Activated CD4-positive, alpha-beta memory T cell treated with anti-CD3 and anti-CD28 coated beads for 36 hours (primary cell): ENCODE data around the gene HAUS2. TPM values are rescaled to one million over a fixed set of nuclear protein-coding genes. Genes with fewer than 3 reads are reported as not detected.
A peak's percentile ranks its signal among the peaks of the same experiment; 100 is the strongest.

Source experiments
- CTCF ChIA-PET: fragments of 350-600 bp; sonication (Branson Sonifier 250); formaldehyde crosslinking; loops from one replicate; lab custom pipeline; 2021; ENCODE audit warnings: antibody characterized with exemption, inconsistent platforms; lab: Charles Lee
- POLR2A ChIA-PET: fragments of 350-600 bp; sonication (Branson Sonifier 250); formaldehyde crosslinking; loops from one replicate; lab custom pipeline; 2021; ENCODE audit warnings: antibody characterized with exemption; lab: Charles Lee
- DNase-seq: peaks from one replicate; pipeline ENCODE4 v3.0.0-alpha.2; 2020
- H3K27ac Mint-ChIP-seq: one replicate; pipeline ENCODE4 v1.8.0; 2021; ENCODE audit warnings: mixed read lengths
- H3K27me3 Mint-ChIP-seq: one replicate; pipeline ENCODE4 v1.8.0; 2021; ENCODE audit warnings: mixed read lengths
- H3K36me3 Mint-ChIP-seq: one replicate; pipeline ENCODE4 v1.8.0; 2021; ENCODE audit warnings: mixed read lengths
- H3K4me1 Mint-ChIP-seq: one replicate; pipeline ENCODE4 v1.8.0; 2021; ENCODE audit warnings: low read depth, mixed read lengths
- H3K4me3 Mint-ChIP-seq: one replicate; pipeline ENCODE4 v1.8.0; 2021; ENCODE audit warnings: mild to moderate bottlenecking, mixed read lengths
- H3K9me3 Mint-ChIP-seq: one replicate; pipeline ENCODE4 v1.8.0; 2021; ENCODE audit warnings: mixed read lengths
- intact Hi-C: fragments of 100-400 bp; cut with micrococcal nuclease; formaldehyde crosslinking; loops from one replicate; pipeline ENCODE4 v1.15.1; 2023
- total RNA-seq, 2 experiments: library from RNA; stranded (reverse); gene quantifications; one replicate each; pipeline ENCODE4 v1.2.3, GENCODE V29; 2021

The HAUS2 gene
- total RNA-seq, 2 experiments from 2014 or later: 44.9 to 45.1 TPM

DNA sequence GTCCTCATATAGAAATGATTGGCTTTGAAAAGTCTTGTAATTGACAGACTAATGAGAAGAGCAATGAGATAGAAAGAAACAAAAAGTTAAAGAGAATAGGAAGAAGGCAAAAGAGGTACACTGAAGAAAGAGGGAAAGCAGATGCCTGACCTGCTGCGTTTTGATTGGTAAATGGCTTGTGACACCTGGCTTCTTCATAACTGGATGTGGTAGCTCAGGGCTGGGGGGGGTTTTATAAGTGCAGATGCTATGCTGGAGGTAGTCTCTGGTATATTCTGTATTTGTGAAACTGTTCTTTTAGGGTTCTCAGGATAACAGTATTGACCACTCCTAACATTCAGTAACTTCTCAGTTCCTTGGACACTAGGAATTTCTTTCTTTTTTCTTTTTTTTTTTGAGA lies 28.1 kb downstream of the HAUS2 start:
- Mint-ChIP-seq H3K27ac (no peak overlapping the region), H3K36me3 (no peaks in the 10 kb centered on the region), H3K9me3 (no peaks in the 10 kb centered on the region), H3K27me3 (peaks cover 19% of the 10 kb centered on the region), H3K4me3 (peak overlapping the region; percentile 84), H3K4me1 (peaks cover 26% of the 10 kb centered on the region)
- DNase-seq: no peak
- intact Hi-C loops: loop anchor here (5.0 to 10.0 kb wide), 4 partner anchors 161 to 608 kb away; partner anchors contain the start of genes CCNDBP1, CDAN1, GANC and TMEM87A
- CTCF ChIA-PET: no interaction called here
- POLR2A ChIA-PET: no interaction called here

DNA sequence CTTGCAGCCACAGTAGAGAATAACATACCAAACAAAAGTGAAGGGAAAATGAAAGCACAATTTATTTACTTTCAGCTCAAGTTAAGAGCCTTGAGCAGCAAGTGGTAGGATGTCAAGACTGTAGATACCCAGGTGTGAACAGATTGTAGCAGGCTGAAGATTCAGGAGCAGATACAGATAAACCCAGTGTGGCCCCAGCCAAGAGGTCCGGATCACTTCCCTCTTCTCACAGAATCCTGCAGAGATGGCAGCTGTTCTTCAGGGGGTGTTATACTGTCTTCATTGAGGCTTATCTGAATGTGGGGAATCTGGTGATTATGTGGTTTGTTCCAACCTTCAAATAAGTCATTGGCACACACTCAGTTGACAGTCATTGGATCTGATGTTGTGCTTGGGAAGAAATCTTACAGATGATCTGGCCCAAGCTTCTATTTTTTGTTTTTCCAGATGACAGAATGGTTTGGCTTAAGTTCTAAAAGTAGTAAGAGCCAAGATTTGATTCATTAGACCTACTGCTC lies 28.9 kb downstream of the HAUS2 start:
- Mint-ChIP-seq H3K4me3 (no peak overlapping the region), H3K9me3 (no peaks in the 10 kb centered on the region), H3K27me3 (peaks cover 19% of the 10 kb centered on the region), H3K27ac (no peak overlapping the region), H3K36me3 (no peaks in the 10 kb centered on the region), H3K4me1 (peaks cover 30% of the 10 kb centered on the region)
- intact Hi-C loops: loop anchor here (5.0 to 10.0 kb wide), 4 partner anchors 160 to 607 kb away; partner anchors contain the start of genes CCNDBP1, CDAN1, GANC and TMEM87A
- POLR2A ChIA-PET: no interaction called here
- CTCF ChIA-PET: no interaction called here
- no peak for DNase-seq

DNA sequence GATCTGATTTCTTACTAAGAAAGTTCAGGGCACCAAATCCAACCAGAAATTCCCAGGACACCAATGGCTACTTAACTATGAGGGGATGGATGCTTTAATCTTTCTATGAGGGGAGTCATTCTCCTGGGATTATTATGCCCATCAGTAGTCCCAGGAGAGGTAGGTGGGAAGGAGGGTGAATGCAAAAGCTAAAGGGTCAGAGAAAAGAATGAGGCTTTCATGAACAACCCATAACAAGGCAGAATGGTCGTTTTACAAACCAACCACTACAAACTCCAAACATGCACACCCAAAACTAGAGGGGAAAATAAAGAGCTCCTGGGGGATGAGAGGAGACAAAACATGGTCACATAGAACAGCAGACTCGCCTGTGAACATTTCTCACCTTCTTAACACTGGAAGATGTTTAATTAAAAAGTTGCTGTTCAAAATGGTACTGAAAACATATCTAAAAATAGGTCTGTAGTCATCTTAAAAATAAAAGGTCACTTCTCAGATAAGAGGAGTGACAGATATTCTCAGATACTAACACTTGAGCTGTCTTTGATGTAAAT lies 30.4 kb downstream of the HAUS2 start:
- Mint-ChIP-seq H3K4me3 (no peak overlapping the region), H3K36me3 (no peaks in the 10 kb centered on the region), H3K9me3 (no peaks in the 10 kb centered on the region), H3K27ac (no peak overlapping the region), H3K4me1 (peaks cover 30% of the 10 kb centered on the region), H3K27me3 (peaks cover 19% of the 10 kb centered on the region)
- CTCF ChIA-PET: no interaction called here
- intact Hi-C loops: loop anchor here (5.0 to 10.0 kb wide), 4 partner anchors 158 to 606 kb away; partner anchors contain the start of genes CCNDBP1, CDAN1, GANC and TMEM87A
- POLR2A ChIA-PET: no interaction called here
- no peak for DNase-seq

DNA sequence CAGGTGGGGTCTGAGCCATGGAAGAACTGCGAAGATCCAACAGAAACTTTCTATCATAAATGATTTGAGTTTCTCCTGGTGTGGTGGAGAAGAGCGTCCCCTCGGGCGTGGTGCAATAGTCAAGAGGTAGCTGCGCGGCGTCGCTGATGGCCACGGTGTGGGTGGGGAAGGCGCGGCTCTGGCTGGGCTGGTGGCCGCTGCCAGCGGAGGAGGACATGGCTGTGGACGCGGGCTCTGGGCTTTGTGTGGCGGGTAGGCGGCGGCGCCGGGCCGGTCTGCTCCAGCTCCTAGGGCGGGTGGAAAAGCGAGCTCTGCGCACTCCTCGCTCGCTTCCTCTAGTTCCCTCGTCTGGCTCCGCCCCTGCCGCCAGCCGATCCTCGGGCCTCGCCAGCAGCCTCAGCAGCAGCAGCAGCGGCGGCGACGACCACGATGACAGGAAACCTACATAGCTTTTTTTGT lies 32.7 kb downstream of the HAUS2 start:
- Mint-ChIP-seq H3K4me1 (peaks cover 21% of the 10 kb centered on the region), H3K9me3 (no peaks in the 10 kb centered on the region), H3K4me3 (peak overlapping the region; percentile 79), H3K27me3 (peaks cover 15% of the 10 kb centered on the region), H3K36me3 (no peaks in the 10 kb centered on the region), H3K27ac (no peak overlapping the region)
- POLR2A ChIA-PET: interaction anchor here (1.0 to 1.3 kb wide), 2 partner anchors 71 to 552 kb away, joined by 3 read pairs; partner anchors contain the start of gene TMEM62
- CTCF ChIA-PET: interaction anchor here (0.6 to 1.1 kb wide), 3 partner anchors 10 to 627 kb away, joined by 3 read pairs; no protein-coding TSS in a partner anchor
- DNase-seq: peak; percentile 86
- intact Hi-C loops: no loop called here

DNA sequence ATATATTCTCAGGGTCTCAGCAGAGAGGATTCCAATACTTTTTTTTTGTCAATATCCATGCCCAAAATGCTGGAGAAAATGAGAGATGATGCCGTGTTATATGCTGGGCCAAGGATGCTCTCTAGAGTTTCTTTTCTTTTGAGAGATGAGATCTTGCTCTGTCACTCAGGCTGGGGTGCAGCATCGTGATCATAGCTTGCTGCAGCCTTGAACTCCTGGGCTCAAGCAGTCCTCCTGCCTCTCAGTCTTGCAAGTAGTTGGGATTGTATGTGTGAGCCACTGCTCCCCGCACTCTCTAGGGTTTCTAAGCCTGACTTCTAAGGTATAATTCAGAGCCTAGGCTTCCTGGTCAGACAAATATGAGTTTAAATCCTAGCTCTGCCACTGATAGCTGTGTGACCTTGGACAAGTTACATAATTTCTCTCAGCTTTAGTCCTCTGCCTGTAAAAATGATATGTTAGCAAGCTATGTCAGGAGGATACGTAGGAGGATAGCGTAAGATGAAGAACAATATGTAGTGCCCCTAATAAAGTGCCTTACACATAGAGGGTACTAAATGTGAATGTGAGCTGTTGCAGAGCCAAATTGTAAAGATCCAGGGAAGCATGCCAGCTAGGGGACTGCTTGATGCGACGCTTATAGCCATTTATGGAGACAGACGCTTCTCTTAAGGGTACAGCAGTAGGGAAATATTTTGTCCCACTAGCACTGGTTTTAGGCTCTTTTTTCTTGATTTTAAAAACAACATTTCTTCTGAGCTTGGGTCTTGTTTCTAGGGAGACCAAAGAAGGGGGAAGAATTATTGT lies 34.1 kb downstream of the HAUS2 start:
- Mint-ChIP-seq H3K4me1 (peaks cover 16% of the 10 kb centered on the region), H3K9me3 (no peaks in the 10 kb centered on the region), H3K4me3 (no peak overlapping the region), H3K36me3 (no peaks in the 10 kb centered on the region), H3K27me3 (peaks cover 9% of the 10 kb centered on the region), H3K27ac (no peak overlapping the region)
- ChIA-PET POLR2A (no interaction called here), CTCF (interaction anchor here (0.5 to 0.8 kb wide), 4 partner anchors 9 to 41 kb away, joined by 3 read pairs; no protein-coding TSS in a partner anchor)
- DNase-seq: no peak
- intact Hi-C loops: no loop called here

DNA sequence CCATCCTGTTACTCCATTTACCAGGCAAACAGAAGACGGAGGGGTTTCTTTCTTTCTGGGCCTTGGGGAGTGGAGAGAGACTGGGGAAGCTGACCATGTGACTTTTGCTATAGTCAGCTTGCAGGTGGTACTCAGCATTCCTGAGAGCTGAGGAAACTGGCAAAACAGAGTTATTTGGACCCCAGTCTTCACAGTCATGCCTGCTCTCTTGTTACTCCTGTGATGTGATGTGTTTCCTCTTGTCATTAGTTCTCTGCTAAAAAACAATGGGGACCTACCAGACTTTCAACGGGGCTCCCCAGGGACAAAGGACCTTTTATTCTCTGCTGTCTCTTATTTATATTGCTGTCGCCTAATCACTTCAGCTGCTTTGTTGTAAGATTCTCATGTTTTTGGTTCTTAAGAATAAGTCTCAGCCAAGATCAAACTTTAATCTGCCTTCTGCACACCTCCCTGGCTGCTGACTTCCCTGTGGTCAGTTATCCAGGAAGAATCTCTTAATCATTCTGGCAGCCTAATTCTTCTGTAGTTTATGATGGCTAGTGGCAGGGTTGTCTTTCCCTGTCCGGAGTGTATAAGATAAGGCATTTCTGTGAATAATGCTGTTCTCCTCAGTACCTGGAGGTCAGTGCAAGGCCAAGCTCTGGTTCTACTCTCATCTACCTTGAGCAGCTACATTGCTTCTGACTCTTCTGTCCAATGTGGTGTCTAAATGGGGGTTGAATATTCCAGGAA lies 35.6 kb downstream of the HAUS2 start:
- Mint-ChIP-seq H3K27me3 (peaks cover 5% of the 10 kb centered on the region), H3K27ac (no peak overlapping the region), H3K4me1 (peaks cover 16% of the 10 kb centered on the region), H3K9me3 (no peaks in the 10 kb centered on the region), H3K36me3 (no peaks in the 10 kb centered on the region), H3K4me3 (no peak overlapping the region)
- POLR2A ChIA-PET: no interaction called here
- no peak for DNase-seq
- CTCF ChIA-PET: interaction anchor here (1.6 kb wide), 1 partner anchor 25 kb away, joined by 3 read pairs; no protein-coding TSS in a partner anchor
- intact Hi-C loops: no loop called here

DNA sequence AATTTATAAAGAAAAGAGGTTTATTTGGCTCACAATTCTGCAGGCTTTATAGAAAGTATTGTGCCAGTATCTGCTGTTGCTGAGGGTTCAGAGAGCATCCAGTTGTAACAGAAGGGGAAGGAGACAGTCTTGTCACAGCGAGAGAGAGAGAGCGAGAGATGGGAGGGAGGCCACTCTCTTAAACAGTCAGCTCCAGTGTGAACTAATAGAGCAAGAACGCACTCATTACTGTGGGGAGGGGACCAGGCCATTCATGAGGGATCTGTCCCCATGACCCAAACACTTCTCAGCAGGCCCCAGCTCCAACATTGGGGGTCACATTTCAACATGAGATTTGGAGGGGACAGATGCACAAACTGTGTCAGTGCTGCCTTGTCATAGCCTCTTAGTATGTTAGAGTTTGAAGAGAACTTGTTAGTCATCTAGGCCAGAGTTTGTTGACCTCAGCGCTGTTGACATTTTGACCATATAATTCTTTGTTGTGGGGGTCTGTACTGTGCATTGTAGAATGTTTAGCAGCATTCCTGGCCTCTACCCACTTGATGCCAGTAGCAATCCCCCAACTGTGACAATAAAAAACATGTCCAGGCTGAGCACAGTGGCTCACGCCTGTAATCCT lies 42.1 kb downstream of the HAUS2 start:
- no peak for DNase-seq
- POLR2A ChIA-PET: no interaction called here
- Mint-ChIP-seq H3K4me1 (no peaks in the 10 kb centered on the region), H3K9me3 (no peaks in the 10 kb centered on the region), H3K27ac (no peak overlapping the region), H3K36me3 (no peaks in the 10 kb centered on the region), H3K4me3 (no peak overlapping the region), H3K27me3 (no peaks in the 10 kb centered on the region)
- CTCF ChIA-PET: interaction anchor here (1.4 kb wide), 1 partner anchor 9 kb away, joined by 3 read pairs; no protein-coding TSS in a partner anchor
- intact Hi-C loops: no loop called here

DNA sequence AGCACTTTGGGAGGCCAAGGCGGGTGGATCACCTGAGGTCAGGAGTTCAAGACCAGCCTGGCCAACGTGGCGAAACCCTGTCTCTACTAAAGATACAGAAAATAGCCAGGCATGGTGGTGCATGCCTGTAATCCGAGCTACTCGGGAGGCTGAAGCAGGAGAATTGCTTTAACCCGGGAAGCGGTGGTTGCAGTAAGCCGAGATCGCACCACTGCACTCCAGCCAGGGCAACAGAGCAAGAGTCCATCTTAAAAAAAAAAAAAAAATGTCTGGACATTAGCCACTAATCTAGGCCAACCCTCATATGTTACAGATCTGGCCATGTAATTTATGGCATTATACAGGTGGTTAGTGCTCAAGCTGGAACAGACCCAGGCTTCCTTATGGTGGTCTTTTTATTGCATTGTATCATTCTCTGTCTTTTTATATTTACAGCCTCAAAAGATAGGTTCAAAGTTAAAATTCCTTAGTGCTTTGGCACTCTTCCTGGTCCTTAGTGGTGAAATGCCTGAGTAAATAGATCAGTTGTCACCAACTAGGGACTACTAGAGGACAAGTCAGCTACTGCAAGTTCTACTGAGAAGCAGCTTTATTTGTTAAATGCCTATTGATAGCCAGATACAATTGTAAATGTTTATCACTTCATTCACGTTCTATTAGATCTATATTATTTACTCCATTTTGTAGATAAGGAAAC lies 42.7 kb downstream of the HAUS2 start:
- Mint-ChIP-seq H3K4me3 (no peak overlapping the region), H3K36me3 (no peaks in the 10 kb centered on the region), H3K27ac (no peak overlapping the region), H3K4me1 (no peaks in the 10 kb centered on the region), H3K9me3 (no peaks in the 10 kb centered on the region), H3K27me3 (no peaks in the 10 kb centered on the region)
- no peak for DNase-seq
- ChIA-PET CTCF (interaction anchor here (1.0 to 1.4 kb wide), 3 partner anchors 9 to 23 kb away, joined by 3 read pairs; no protein-coding TSS in a partner anchor), POLR2A (no interaction called here)
- intact Hi-C loops: no loop called here

DNA sequence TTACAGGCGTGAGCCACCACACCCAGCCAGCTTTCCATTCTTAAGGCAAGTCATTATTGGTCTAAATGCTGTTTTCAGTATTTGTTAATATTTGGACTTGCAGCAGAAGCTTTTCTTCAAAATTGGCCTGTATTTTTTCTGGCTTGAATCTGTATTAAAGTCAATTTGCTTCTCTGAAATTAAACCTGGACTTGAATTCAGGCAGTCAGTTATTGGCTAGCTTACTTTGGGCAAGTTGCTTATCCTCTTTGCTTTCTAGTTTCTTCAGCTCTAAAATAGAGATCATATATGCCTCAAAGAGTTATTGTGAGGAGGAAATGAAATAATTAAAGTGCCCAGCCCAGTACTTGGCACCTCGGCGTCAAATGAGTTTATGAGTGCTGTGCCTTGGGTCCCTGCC lies 44.1 kb downstream of the HAUS2 start:
- no peak for DNase-seq
- POLR2A ChIA-PET: no interaction called here
- Mint-ChIP-seq H3K9me3 (no peaks in the 10 kb centered on the region), H3K4me3 (no peak overlapping the region), H3K36me3 (no peaks in the 10 kb centered on the region), H3K4me1 (no peaks in the 10 kb centered on the region), H3K27me3 (no peaks in the 10 kb centered on the region), H3K27ac (no peak overlapping the region)
- CTCF ChIA-PET: interaction anchor here (0.6 to 1.2 kb wide), 2 partner anchors 22 to 66 kb away, joined by 3 read pairs; no protein-coding TSS in a partner anchor
- intact Hi-C loops: no loop called here

DNA sequence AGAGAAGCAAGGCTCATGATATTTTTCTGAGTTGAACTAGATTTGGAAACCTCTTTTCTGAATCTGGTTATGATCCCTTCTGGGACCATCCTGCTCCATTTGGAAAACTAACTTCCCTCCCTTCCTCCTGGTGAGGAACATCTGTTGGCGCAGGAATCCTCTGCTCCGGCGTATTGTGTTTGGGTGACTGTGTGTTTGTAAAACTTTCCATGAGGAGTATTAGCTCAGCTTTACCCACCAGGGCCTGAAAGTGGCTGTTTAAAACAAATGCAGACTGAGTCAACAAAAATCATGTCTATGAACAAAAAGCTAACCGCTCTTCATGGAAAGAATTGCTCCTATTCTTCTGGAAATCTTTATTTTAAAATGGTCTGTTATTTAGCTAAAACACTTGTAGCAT lies 44.5 kb downstream of the HAUS2 start:
- Mint-ChIP-seq H3K9me3 (no peaks in the 10 kb centered on the region), H3K36me3 (no peaks in the 10 kb centered on the region), H3K27me3 (no peaks in the 10 kb centered on the region), H3K27ac (no peak overlapping the region), H3K4me1 (no peaks in the 10 kb centered on the region), H3K4me3 (no peak overlapping the region)
- DNase-seq: no peak
- CTCF ChIA-PET: interaction anchor here (0.6 to 0.7 kb wide), 2 partner anchors 11 to 67 kb away, joined by 3 read pairs; no protein-coding TSS in a partner anchor
- intact Hi-C loops: no loop called here
- POLR2A ChIA-PET: no interaction called here

DNA sequence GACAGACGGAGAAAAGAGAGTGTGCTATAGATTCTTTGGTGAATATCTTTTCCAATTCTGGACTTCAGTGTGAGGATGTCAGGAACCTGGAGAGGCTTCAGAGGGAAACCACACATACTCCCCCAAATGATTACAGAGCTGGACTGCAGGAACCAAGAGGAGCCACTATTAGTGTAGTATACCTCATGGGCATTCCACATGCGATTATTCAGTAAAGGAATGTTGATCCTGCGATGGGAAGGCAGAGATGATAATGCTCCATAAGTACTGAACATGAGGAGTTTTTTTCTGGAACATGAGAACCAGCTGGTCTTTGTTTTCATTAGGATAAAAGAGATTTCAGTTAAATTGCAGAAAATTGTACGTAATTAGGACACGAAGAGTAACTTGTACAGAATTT lies 45.5 kb downstream of the HAUS2 start:
- DNase-seq: no peak
- ChIA-PET CTCF (interaction anchor here (0.6 kb wide), 1 partner anchor 92 kb away, joined by 4 read pairs; no protein-coding TSS in a partner anchor), POLR2A (no interaction called here)
- Mint-ChIP-seq H3K36me3 (no peaks in the 10 kb centered on the region), H3K27me3 (no peaks in the 10 kb centered on the region), H3K4me1 (no peaks in the 10 kb centered on the region), H3K27ac (no peak overlapping the region), H3K9me3 (no peaks in the 10 kb centered on the region), H3K4me3 (no peak overlapping the region)
- intact Hi-C loops: no loop called here
